GM23248 (cell line): ENCODE measurements around the gene BCL2L13.

Source experiments
- EZH2 ChIP-seq: fragments of 200-600 bp; sonication (generic); IDR thresholded peaks from 2 replicates; pipeline ENCODE4 v1.6.1; 2018; ENCODE audit warnings: antibody characterized with exemption, mild to moderate bottlenecking; ENCODE audit not compliant: insufficient read depth, poor library complexity, severe bottlenecking
- EZH2phosphoT487 ChIP-seq: fragments of 200-600 bp; sonication (generic); IDR thresholded peaks from 2 replicates; pipeline ENCODE4 v1.6.1; 2018; ENCODE audit warnings: antibody characterized with exemption, moderate library complexity, mild to moderate bottlenecking, low read depth; ENCODE audit not compliant: insufficient read depth

- TF ChIP-seq EZH2phosphoT487 (no peak), EZH2 (no peak)
Measured at GRCh38 chr22:17744430-17744829, 105.9 kb downstream of the BCL2L13 start.
